HG03139 (cell line): ENCODE measurements around the gene SPG11.
"Not testable (repeated sequence)": the region's sequence is repeated elsewhere in the genome, so short reads cannot be mapped to it uniquely, and the experiment has no call there.

ENCODE experiments used
- ATAC-seq: cut with Tn5 transposase; IDR thresholded peaks from one replicate; pipeline ENCODE4 v1.9.1; 2021; ENCODE audit not compliant: unreplicated experiment

Gene SPG11

GRCh38 chr15:44636976-44637375 is 26.5 kb downstream of the SPG11 start:
- ATAC-seq: no peak

GRCh38 chr15:44633603-44634002 is 29.9 kb downstream of the SPG11 start:
- ATAC-seq: no peak

GRCh38 chr15:44625286-44625685 is 38.2 kb downstream of the SPG11 start:
- not testable (repeated sequence) for ATAC-seq

- ATAC-seq: no peak
These were observed 40.3 kb downstream of the SPG11 start for GRCh38 chr15:44623178-44623577.

- no peak for ATAC-seq
These were observed 43.4 kb downstream of the SPG11 start for GRCh38 chr15:44620081-44620480.

- no peak for ATAC-seq
These were observed 46.5 kb downstream of the SPG11 start for GRCh38 chr15:44616974-44617373.

GRCh38 chr15:44606740-44607139 is 56.7 kb downstream of the SPG11 start:
- no peak for ATAC-seq

- ATAC-seq: no peak
These were observed 60.3 kb downstream of the SPG11 start for GRCh38 chr15:44603126-44603525.

- no peak for ATAC-seq
These were observed 64.6 kb downstream of the SPG11 start for GRCh38 chr15:44598892-44599291.

GRCh38 chr15:44598066-44598465 is 65.4 kb downstream of the SPG11 start:
- no peak for ATAC-seq

GRCh38 chr15:44596511-44597010 is 66.9 kb downstream of the SPG11 start:
- ATAC-seq: no peak

- ATAC-seq: no peak
These were observed 67.6 kb downstream of the SPG11 start for GRCh38 chr15:44595656-44596510.

GRCh38 chr15:44595246-44595645 is 68.2 kb downstream of the SPG11 start:
- ATAC-seq: no peak

GRCh38 chr15:44593042-44593736 is 70.3 kb downstream of the SPG11 start:
- ATAC-seq: no peak

- ATAC-seq: no peak
These were observed 72.1 kb downstream of the SPG11 start for GRCh38 chr15:44591326-44591725.

GRCh38 chr15:44588541-44588940 is 74.9 kb downstream of the SPG11 start:
- ATAC-seq: no peak

- ATAC-seq: no peak
These were observed 77.8 kb downstream of the SPG11 start for GRCh38 chr15:44585633-44586032.

GRCh38 chr15:44584162-44584749 is 79.2 kb downstream of the SPG11 start:
- ATAC-seq: no peak

- ATAC-seq: no peak
These were observed 83.4 kb downstream of the SPG11 start for GRCh38 chr15:44580105-44580504.

- no peak for ATAC-seq
These were observed 88.7 kb downstream of the SPG11 start for GRCh38 chr15:44574734-44575133.

- ATAC-seq: no peak
These were observed 90.1 kb downstream of the SPG11 start for GRCh38 chr15:44573386-44573785.

- ATAC-seq: no peak
These were observed 93.1 kb downstream of the SPG11 start for GRCh38 chr15:44570361-44570760.
